Tibial artery (tissue), 4 donors: ENCODE measurements around the gene SARNP.
"Not testable (repeated sequence)": the region's sequence is repeated elsewhere in the genome, so short reads cannot be mapped to it uniquely, and the experiment has no call there.

Experiments used
- DNase-seq, 2 donors: peaks; one replicate each; pipeline ENCODE4 v3.0.0-alpha.2; 2019
- H3K27ac ChIP-seq, 2 donors: fragments of 200-600 bp; sonication (generic) in 1 of 2; 1 replicate in 1 of 2; 2 replicates in 1 of 2; pipeline ENCODE4 v1.5.1; 2018 to 2019; ENCODE audit warnings: mild to moderate bottlenecking in 1 of 2
- H3K27me3 ChIP-seq, 2 donors: fragments of 200-600 bp; sonication (generic) in 1 of 2; one replicate each; pipeline versions ENCODE4 v1.5.1 to v1.6.0; 2016 to 2019
- H3K36me3 ChIP-seq, 3 donors: fragments of 200-600 bp; sonication (generic) in 2 of 3; one replicate each; pipeline ENCODE4 v1.5.1; 2016 to 2019; ENCODE audit warnings: mild to moderate bottlenecking in 2 of 3
- H3K4me1 ChIP-seq, 4 donors: fragments of 200-600 bp; sonication (generic) in 2 of 4; 1 replicate in 3 of 4; 2 replicates in 1 of 4; pipeline ENCODE4 v1.5.1; 2016 to 2019
- H3K4me3 ChIP-seq, 2 donors: fragments of 200-600 bp; sonication (generic) in 1 of 2; 1 replicate in 1 of 2; 2 replicates in 1 of 2; pipeline ENCODE4 v1.5.1; 2018 to 2019; ENCODE audit warnings: mild to moderate bottlenecking in 2 of 2
- H3K9me3 ChIP-seq, 3 donors: fragments of 200-600 bp; sonication (generic) in 1 of 3; one replicate each; pipeline ENCODE4 v1.5.1; 2016 to 2019
- CTCF ChIP-seq, 2 experiments: fragments of 200-600 bp in 1 of 2; fragments of 450-650 bp in 1 of 2; IDR thresholded peaks; one replicate each; pipeline ENCODE4 v1.5.1; 2017 to 2019; ENCODE audit warnings: antibody characterized with exemption in 2 of 2, mild to moderate bottlenecking in 1 of 2, moderate library complexity in 1 of 2
- intact Hi-C: fragments of 100-400 bp; cut with DNase I; formaldehyde crosslinking; loops from one replicate; pipeline ENCODE4 v1.15.0; 2023; ENCODE audit warnings: low total_unique reads

SARNP gene

GRCh38 chr12:55767156-55767555, 50.4 kb downstream of the SARNP start:
- no peak for DNase-seq
- Histone ChIP-seq H3K36me3 (peaks cover 11 to 57% (median 30%) of the 10 kb centered on the region in 3 donors), H3K27ac (no peak overlapping the region), H3K27me3 (no peaks in the 10 kb centered on the region), H3K9me3 (no peaks in the 10 kb centered on the region), H3K4me1 (no peaks in the 10 kb centered on the region), H3K4me3 (no peak overlapping the region)
- intact Hi-C loops: no loop called here
- no peak for TF ChIP-seq CTCF (IDR thresholded peaks at IDR 0.05)

- no peaks in the 10 kb centered on the region for H3K9me3 ChIP-seq
- H3K27ac ChIP-seq: no peak overlapping the region
- H3K36me3 ChIP-seq: peaks cover 18 to 61% (median 25%) of the 10 kb centered on the region in 3 donors
- TF ChIP-seq CTCF (IDR thresholded peaks at IDR 0.05): no peak
- intact Hi-C loops: no loop called here
- H3K4me3 ChIP-seq: no peak overlapping the region
- no peaks in the 10 kb centered on the region for H3K4me1 ChIP-seq
- no peak for DNase-seq
- H3K27me3 ChIP-seq: no peaks in the 10 kb centered on the region
These were observed 51.7 kb downstream of the SARNP start for GRCh38 chr12:55765736-55766290.

- Histone ChIP-seq H3K9me3 (no peaks in the 10 kb centered on the region), H3K27me3 (no peaks in the 10 kb centered on the region), H3K4me3 (no peak overlapping the region), H3K4me1 (no peaks in the 10 kb centered on the region), H3K27ac (no peak overlapping the region), H3K36me3 (peaks cover 37 to 71% (median 40%) of the 10 kb centered on the region in 3 donors)
- intact Hi-C loops: no loop called here
- no peak for TF ChIP-seq CTCF (IDR thresholded peaks at IDR 0.05)
- DNase-seq: no peak
These were observed 54.9 kb downstream of the SARNP start for GRCh38 chr12:55762646-55763045.

- TF ChIP-seq CTCF (IDR thresholded peaks at IDR 0.05): no peak
- Histone ChIP-seq H3K27me3 (no peaks in the 10 kb centered on the region), H3K9me3 (no peaks in the 10 kb centered on the region), H3K27ac (no peak overlapping the region), H3K36me3 (peaks cover 42 to 80% (median 56%) of the 10 kb centered on the region in 3 donors), H3K4me1 (no peaks in the 10 kb centered on the region), H3K4me3 (no peak overlapping the region)
- DNase-seq: no peak
- intact Hi-C loops: no loop called here
These were observed 56.9 kb downstream of the SARNP start for GRCh38 chr12:55760663-55761062.

- H3K27me3 ChIP-seq, H3K27ac ChIP-seq, H3K9me3 ChIP-seq, intact Hi-C loops, H3K4me1 ChIP-seq, H3K4me3 ChIP-seq, DNase-seq: not testable (repeated sequence)
- H3K36me3 ChIP-seq: peaks cover 51 to 91% (median 64%) of the 10 kb centered on the region in 3 donors
These were observed 58.9 kb downstream of the SARNP start for GRCh38 chr12:55758575-55758974.

GRCh38 chr12:55757701-55758100, 59.8 kb downstream of the SARNP start:
- intact Hi-C loops: no loop called here
- no peak for DNase-seq
- no peaks in the 10 kb centered on the region for H3K4me1 ChIP-seq
- no peak for TF ChIP-seq CTCF (IDR thresholded peaks at IDR 0.05)
- peaks cover 60 to 94% (median 69%) of the 10 kb centered on the region in 3 donors for H3K36me3 ChIP-seq
- H3K4me3 ChIP-seq: no peak overlapping the region
- no peaks in the 10 kb centered on the region for H3K27me3 ChIP-seq
- no peak overlapping the region for H3K27ac ChIP-seq
- no peaks in the 10 kb centered on the region for H3K9me3 ChIP-seq
